HepG2 (cell line): Measurements from ENCODE around the gene CD69. TPM values are rescaled to one million over a fixed set of nuclear protein-coding genes. Genes with fewer than 3 reads are reported as not detected.

Source experiments
- ATAC-seq: fragments of 200-7000 bp; cut with Tn5 transposase; 3 replicates; pipeline ENCODE4 v1.9.1; 2020; ENCODE audit warnings: mild to moderate bottlenecking, moderate library complexity
- BruUV-seq: library from RNA; stranded (reverse); fragments of 400-500 nt; replicated peaks from 2 replicates; lab custom pipeline; 2021; lab: Mats Ljungman, UMichigan
- CTCF ChIA-PET: fragments of 300-600 bp; formaldehyde crosslinking; extraction: SDS; loops from one replicate; lab custom pipeline; 2021; ENCODE audit warnings: low total read pairs, inconsistent platforms, low intra/inter-chr PET ratio; lab: Yijun Ruan, JAX
- POLR2A ChIA-PET: fragments of 350-600 bp; sonication (Branson Sonifier 250); formaldehyde crosslinking; loops from one replicate; lab custom pipeline; 2020; ENCODE audit warnings: antibody characterized with exemption, inconsistent platforms; lab: Yijun Ruan, JAX
- DNase-seq: peaks from one replicate; pipeline ENCODE4 v3.0.0-alpha.2; 2015; ENCODE audit warnings: low spot score
- FAIRE-seq: peaks from 3 replicates; lab custom pipeline; 2011; peaks lifted over from hg19 to GRCh38; lab: Jason Lieb, UNC
- H2AFZ ChIP-seq: one replicate; pipeline ENCODE4 v1.6.1; 2011; ENCODE audit warnings: low read length, inconsistent platforms
- H3K27ac ChIP-seq: fragments of 300-600 bp; 3 replicates; pipeline ENCODE4 v1.8.0; 2011; ENCODE audit warnings: mixed run types, mild to moderate bottlenecking, mixed read lengths, low read length, inconsistent platforms; ENCODE audit not compliant: insufficient read depth; ENCODE audit errors: extremely low read length
- H3K27me3 ChIP-seq, 2 experiments: fragments of 200-600 bp in 1 of 2; 2 replicates in 1 of 2; 3 replicates in 1 of 2; pipeline versions ENCODE4 v1.6.0 to v1.8.0; 2011; ENCODE audit warnings: low read length in 2 of 2, mild to moderate bottlenecking in 2 of 2, moderate library complexity in 2 of 2, inconsistent platforms in 1 of 2; ENCODE audit not compliant: insufficient read depth in 2 of 2, control insufficient read depth in 1 of 2
- H3K36me3 ChIP-seq, 2 experiments: fragments of 200-600 bp in 1 of 2; replicated peaks in 1 of 2; 2 replicates in 1 of 2; 3 replicates in 1 of 2; pipeline versions ENCODE4 v1.5.1 to v1.8.0; 2011; ENCODE audit warnings: low read length in 2 of 2, inconsistent platforms in 1 of 2; ENCODE audit not compliant: insufficient read depth in 2 of 2, control insufficient read depth in 1 of 2
- H3K4me1 ChIP-seq: 2 replicates; pipeline ENCODE4 v1.5.1; 2012; ENCODE audit warnings: low read length, inconsistent platforms; ENCODE audit not compliant: insufficient read depth
- H3K4me2 ChIP-seq: 2 replicates; pipeline ENCODE4 v1.6.0; 2011; ENCODE audit warnings: low read depth, low read length, inconsistent platforms
- H3K4me3 ChIP-seq, 3 experiments: fragments of 200-600 bp in 1 of 3; sonication (generic), shearing (Covaris generic) in 1 of 3; replicated peaks in 1 of 3; 2 replicates each; pipeline ENCODE4 v1.5.1; 2011 to 2016; ENCODE audit warnings: low read length in 3 of 3, inconsistent platforms in 2 of 3, low read depth in 2 of 3, mild to moderate bottlenecking in 2 of 3, control low read depth in 1 of 3, mixed read lengths in 1 of 3; ENCODE audit not compliant: insufficient read depth in 1 of 3
- H3K79me2 ChIP-seq: one replicate; pipeline ENCODE4 v1.6.1; 2011; ENCODE audit warnings: low read length, inconsistent platforms; ENCODE audit not compliant: insufficient read depth
- H3K9ac ChIP-seq: 2 replicates; pipeline ENCODE4 v1.6.0; 2011; ENCODE audit warnings: mild to moderate bottlenecking, low read depth, low read length, inconsistent platforms; ENCODE audit not compliant: insufficient read depth
- H3K9me3 ChIP-seq: 2 replicates; pipeline ENCODE4 v1.5.1; 2012; ENCODE audit warnings: mild to moderate bottlenecking, low read length
- H4K20me1 ChIP-seq: 2 replicates; pipeline ENCODE4 v1.6.0; 2011; ENCODE audit warnings: inconsistent platforms, mild to moderate bottlenecking, low read length, moderate library complexity; ENCODE audit not compliant: insufficient read depth
- FOXP1 ChIP-seq, 2 experiments: fragments of 450-650 bp in 1 of 2; IDR thresholded peaks; 2 replicates each; pipeline ENCODE4 v1.6.1; 2017 to 2018; ENCODE audit warnings: antibody characterized with exemption in 1 of 2
- HDAC2 ChIP-seq: sonication (generic); formaldehyde crosslinking; IDR thresholded peaks from 2 replicates; pipeline ENCODE4 v1.4.0; 2020; ENCODE audit warnings: missing genetic modification reagents
- KAT8 ChIP-seq: IDR thresholded peaks from 2 replicates; pipeline ENCODE4 v1.6.1; 2016; ENCODE audit warnings: missing genetic modification reagents, missing compliant biosample characterization
- KLF15 ChIP-seq: sonication (generic); formaldehyde crosslinking; IDR thresholded peaks from 2 replicates; pipeline ENCODE4 v1.8.1; 2023; ENCODE audit warnings: borderline replicate concordance, mild to moderate bottlenecking, inconsistent platforms, missing genetic modification reagents, mixed read lengths
- MTA3 ChIP-seq: sonication (generic); formaldehyde crosslinking; IDR thresholded peaks from 2 replicates; pipeline ENCODE4 v1.4.0; 2020; ENCODE audit warnings: missing genetic modification reagents
- NCOA2 ChIP-seq: sonication (generic); formaldehyde crosslinking; IDR thresholded peaks from 2 replicates; pipeline ENCODE4 v1.8.0; 2022; ENCODE audit warnings: inconsistent platforms
- NCOA5 ChIP-seq: sonication (generic); formaldehyde crosslinking; IDR thresholded peaks from 2 replicates; pipeline ENCODE4 v1.4.0; 2020; ENCODE audit warnings: missing genetic modification reagents
- SAFB2 ChIP-seq: sonication (generic); formaldehyde crosslinking; IDR thresholded peaks from 2 replicates; pipeline ENCODE4 v1.5.1; 2020; ENCODE audit warnings: missing genetic modification reagents, low read depth, mild to moderate bottlenecking, borderline replicate concordance
- TERF1 ChIP-seq: sonication (generic); formaldehyde crosslinking; IDR thresholded peaks from 2 replicates; pipeline ENCODE4 v1.8.0; 2022; ENCODE audit warnings: mild to moderate bottlenecking, missing genetic modification reagents, moderate library complexity
- XBP1 ChIP-seq: sonication (generic); formaldehyde crosslinking; IDR thresholded peaks from 2 replicates; pipeline ENCODE4 v1.5.0; 2020; ENCODE audit warnings: missing genetic modification reagents
- ZFP36L2 ChIP-seq: sonication (generic); formaldehyde crosslinking; IDR thresholded peaks from 2 replicates; pipeline ENCODE4 v1.4.0; 2020; ENCODE audit warnings: missing genetic modification reagents
- ZFP82 ChIP-seq: sonication (generic); formaldehyde crosslinking; IDR thresholded peaks from 2 replicates; pipeline ENCODE4 v1.5.1; 2020; ENCODE audit warnings: mild to moderate bottlenecking, missing genetic modification reagents, borderline replicate concordance
- ZNF512 ChIP-seq: sonication (generic); formaldehyde crosslinking; IDR thresholded peaks from 2 replicates; pipeline ENCODE4 v1.4.0; 2020; ENCODE audit warnings: mild to moderate bottlenecking, missing genetic modification reagents
- in situ Hi-C: cut with HindIII; loops from 2 replicates; pipeline ENCODE4 v1.10.0; 2017; ENCODE audit warnings: low pct_unique_long_range_greater_than_20kb; ENCODE audit not compliant: extremely low pct_ligation_motif_present
- intact Hi-C: fragments of 100-400 bp; cut with micrococcal nuclease; formaldehyde crosslinking; loops from one replicate; pipeline ENCODE4 v1.10.0; 2022; ENCODE audit not compliant: unreplicated experiment
- polyA plus RNA-seq, 8 experiments: library from polyadenylated mRNA; depleted of rRNA in 3 of 8; stranded (reverse) in 7 of 8; unstranded in 1 of 8; fragments of >200 nt; fragmentation: Illumina TruSeq in 4 of 8; extraction: Trizol in 4 of 8; gene quantifications; 2 replicates each; pipeline versions ENCODE4 v1.2.1 to v1.2.3, GENCODE V29; 2011 to 2016; ENCODE audit warnings: low read depth in 4 of 8, missing spikeins in 1 of 8, mixed read lengths in 1 of 8; ENCODE audit not compliant: insufficient read depth in 1 of 8
- total RNA-seq, 5 experiments: library from RNA; depleted of rRNA; stranded (reverse); fragments of >200 nt; fragmentation: Illumina TruSeq; extraction: Trizol; gene quantifications; 2 replicates each; pipeline ENCODE4 v1.2.3, GENCODE V29; 2016; ENCODE audit warnings: low read depth in 1 of 5
- TF ChIP-seq, protein P1 (sequence below): sonication (generic); formaldehyde crosslinking; IDR thresholded peaks from 2 replicates; pipeline ENCODE4 v1.5.0; 2020; ENCODE audit warnings: missing genetic modification reagents
- TF ChIP-seq, protein P2 (sequence below): sonication (generic); formaldehyde crosslinking; IDR thresholded peaks from 2 replicates; pipeline ENCODE4 v1.5.0; 2020; ENCODE audit warnings: mild to moderate bottlenecking, missing genetic modification reagents, borderline replicate concordance
- TF ChIP-seq, protein P3 (sequence below): sonication (generic); formaldehyde crosslinking; IDR thresholded peaks from 2 replicates; pipeline ENCODE4 v1.5.0; 2020; ENCODE audit warnings: missing genetic modification reagents, mild to moderate bottlenecking, borderline replicate concordance

CD69 gene
- total and polyA plus RNA-seq, 2 of the 13 experiments (the other 11 are each of a cell fraction or from before 2014, with no cell fraction given) = not detected

GRCh38 chr12:9729082-9729481 lies 31.6 kb downstream of the CD69 start:
- Histone ChIP-seq H3K36me3 (no peaks in the 10 kb centered on the region), H3K4me2 (no peak overlapping the region), H3K79me2 (no peaks in the 10 kb centered on the region), H3K4me1 (no peaks in the 10 kb centered on the region), H3K9ac (no peak overlapping the region), H4K20me1 (no peaks in the 10 kb centered on the region), H3K9me3 (no peaks in the 10 kb centered on the region)
- in situ Hi-C loops = no loop called here
- DNase-seq = no peak
- TF ChIP-seq SAFB2 (CRISPR knock-in tag) (no peak), ZNF512 (no peak), XBP1 (CRISPR knock-in tag) (no peak), ZFP36L2 (CRISPR knock-in tag) (no peak), KAT8 (CRISPR knock-in tag) (no peak), NCOA5 (CRISPR knock-in tag) (no peak), MTA3 (CRISPR knock-in tag) (no peak), NCOA2 (no peak), ZFP82 (no peak), KLF15 (CRISPR knock-in tag) (no peak), HDAC2 (CRISPR knock-in tag) (no peak), TERF1 (no peak), FOXP1 (IDR thresholded peaks at IDR 0.05) (no peak), FOXP1 (CRISPR knock-in tag; IDR thresholded peaks at IDR 0.05) (no peak)
- TF ChIP-seq, protein P1, sequence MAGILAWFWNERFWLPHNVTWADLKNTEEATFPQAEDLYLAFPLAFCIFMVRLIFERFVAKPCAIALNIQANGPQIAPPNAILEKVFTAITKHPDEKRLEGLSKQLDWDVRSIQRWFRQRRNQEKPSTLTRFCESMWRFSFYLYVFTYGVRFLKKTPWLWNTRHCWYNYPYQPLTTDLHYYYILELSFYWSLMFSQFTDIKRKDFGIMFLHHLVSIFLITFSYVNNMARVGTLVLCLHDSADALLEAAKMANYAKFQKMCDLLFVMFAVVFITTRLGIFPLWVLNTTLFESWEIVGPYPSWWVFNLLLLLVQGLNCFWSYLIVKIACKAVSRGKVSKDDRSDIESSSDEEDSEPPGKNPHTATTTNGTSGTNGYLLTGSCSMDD (CRISPR knock-in tag) = no peak
- TF ChIP-seq, protein P2, sequence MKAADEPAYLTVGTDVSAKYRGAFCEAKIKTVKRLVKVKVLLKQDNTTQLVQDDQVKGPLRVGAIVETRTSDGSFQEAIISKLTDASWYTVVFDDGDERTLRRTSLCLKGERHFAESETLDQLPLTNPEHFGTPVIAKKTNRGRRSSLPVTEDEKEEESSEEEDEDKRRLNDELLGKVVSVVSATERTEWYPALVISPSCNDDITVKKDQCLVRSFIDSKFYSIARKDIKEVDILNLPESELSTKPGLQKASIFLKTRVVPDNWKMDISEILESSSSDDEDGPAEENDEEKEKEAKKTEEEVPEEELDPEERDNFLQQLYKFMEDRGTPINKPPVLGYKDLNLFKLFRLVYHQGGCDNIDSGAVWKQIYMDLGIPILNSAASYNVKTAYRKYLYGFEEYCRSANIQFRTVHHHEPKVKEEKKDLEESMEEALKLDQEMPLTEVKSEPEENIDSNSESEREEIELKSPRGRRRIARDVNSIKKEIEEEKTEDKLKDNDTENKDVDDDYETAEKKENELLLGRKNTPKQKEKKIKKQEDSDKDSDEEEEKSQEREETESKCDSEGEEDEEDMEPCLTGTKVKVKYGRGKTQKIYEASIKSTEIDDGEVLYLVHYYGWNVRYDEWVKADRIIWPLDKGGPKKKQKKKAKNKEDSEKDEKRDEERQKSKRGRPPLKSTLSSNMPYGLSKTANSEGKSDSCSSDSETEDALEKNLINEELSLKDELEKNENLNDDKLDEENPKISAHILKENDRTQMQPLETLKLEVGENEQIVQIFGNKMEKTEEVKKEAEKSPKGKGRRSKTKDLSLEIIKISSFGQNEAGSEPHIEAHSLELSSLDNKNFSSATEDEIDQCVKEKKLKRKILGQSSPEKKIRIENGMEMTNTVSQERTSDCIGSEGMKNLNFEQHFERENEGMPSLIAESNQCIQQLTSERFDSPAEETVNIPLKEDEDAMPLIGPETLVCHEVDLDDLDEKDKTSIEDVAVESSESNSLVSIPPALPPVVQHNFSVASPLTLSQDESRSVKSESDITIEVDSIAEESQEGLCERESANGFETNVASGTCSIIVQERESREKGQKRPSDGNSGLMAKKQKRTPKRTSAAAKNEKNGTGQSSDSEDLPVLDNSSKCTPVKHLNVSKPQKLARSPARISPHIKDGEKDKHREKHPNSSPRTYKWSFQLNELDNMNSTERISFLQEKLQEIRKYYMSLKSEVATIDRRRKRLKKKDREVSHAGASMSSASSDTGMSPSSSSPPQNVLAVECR (CRISPR knock-in tag) = no peak
- TF ChIP-seq, protein P3, sequence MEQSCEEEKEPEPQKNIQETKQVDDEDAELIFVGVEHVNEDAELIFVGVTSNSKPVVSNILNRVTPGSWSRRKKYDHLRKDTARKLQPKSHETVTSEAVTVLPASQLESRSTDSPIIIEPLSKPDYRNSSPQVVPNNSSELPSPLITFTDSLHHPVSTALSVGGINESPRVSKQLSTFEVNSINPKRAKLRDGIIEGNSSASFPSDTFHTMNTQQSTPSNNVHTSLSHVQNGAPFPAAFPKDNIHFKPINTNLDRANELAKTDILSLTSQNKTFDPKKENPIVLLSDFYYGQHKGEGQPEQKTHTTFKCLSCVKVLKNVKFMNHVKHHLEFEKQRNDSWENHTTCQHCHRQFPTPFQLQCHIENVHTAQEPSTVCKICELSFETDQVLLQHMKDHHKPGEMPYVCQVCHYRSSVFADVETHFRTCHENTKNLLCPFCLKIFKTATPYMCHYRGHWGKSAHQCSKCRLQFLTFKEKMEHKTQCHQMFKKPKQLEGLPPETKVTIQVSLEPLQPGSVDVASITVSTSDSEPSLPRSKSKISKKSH = no peak
- TF ChIP-seq, all 625 proteins: peak for 0
- intact Hi-C loops = no loop called here
- Histone ChIP-seq H3K27me3 (0 out of 5 replicates have a peak, but pooled peaks cover 0 to 3% of the 10 kb centered on the region in 2 experiments), H2AFZ (no peak overlapping the region), H3K27ac (no peak overlapping the region), H3K4me3 (no peak overlapping the region)
- FAIRE-seq = no peak
- CTCF ChIA-PET = no interaction called here
- no TSS peak for BruUV-seq
- ATAC-seq = no peak
- POLR2A ChIA-PET = no interaction called here
